Thyroid gland (tissue), 4 donors: Measurements from ENCODE around the gene SPINK9. TPM values are rescaled to one million over a fixed set of nuclear protein-coding genes. Genes with fewer than 3 reads are reported as not detected.

Experiments used
- DNase-seq, 2 donors: peaks; one replicate each; pipeline ENCODE4 v3.0.0-alpha.2; 2019
- H3K27ac ChIP-seq, 3 donors: fragments of 200-600 bp; sonication (generic); 1 replicate in 2 of 3; 2 replicates in 1 of 3; pipeline ENCODE4 v1.5.1; 2016 to 2019; ENCODE audit warnings: mild to moderate bottlenecking in 1 of 3, moderate library complexity in 1 of 3
- H3K27me3 ChIP-seq: fragments of 200-600 bp; sonication (generic); one replicate; pipeline ENCODE4 v1.5.1; 2019
- H3K36me3 ChIP-seq, 2 donors: fragments of 200-600 bp; sonication (generic); one replicate each; pipeline ENCODE4 v1.5.1; 2016 to 2019
- H3K4me1 ChIP-seq, 2 donors: fragments of 200-600 bp; sonication (generic); one replicate each; pipeline ENCODE4 v1.5.1; 2017 to 2019
- H3K4me3 ChIP-seq, 3 donors: fragments of 200-600 bp; sonication (generic); replicated peaks in 1 of 3; 1 replicate in 2 of 3; 2 replicates in 1 of 3; pipeline ENCODE4 v1.5.1; 2016; ENCODE audit warnings: mild to moderate bottlenecking in 1 of 3
- H3K9me3 ChIP-seq: fragments of 200-600 bp; sonication (generic); one replicate; pipeline ENCODE4 v1.5.1; 2017
- CTCF ChIP-seq, 6 experiments: fragments of 200-600 bp in 3 of 6; fragments of 450-650 bp in 3 of 6; sonication (generic) in 3 of 6; IDR thresholded peaks; one replicate each; pipeline ENCODE4 v1.5.1; 2016 to 2019; ENCODE audit warnings: antibody characterized with exemption in 6 of 6, mild to moderate bottlenecking in 2 of 6, inconsistent platforms in 1 of 6, moderate library complexity in 1 of 6
- POLR2A ChIP-seq, 2 donors: fragments of 450-650 bp; IDR thresholded peaks; one replicate each; pipeline ENCODE4 v1.6.1; 2017; ENCODE audit warnings: antibody characterized with exemption in 2 of 2, mild to moderate bottlenecking in 2 of 2, moderate library complexity in 1 of 2
- WGBS, 2 donors: methylation state at CpG; one replicate each; pipeline ENCODE4 v1.1.5; 2017; 5-methylcytosine and 5-hydroxymethylcytosine counted together
- intact Hi-C: fragments of 100-400 bp; cut with DNase I; formaldehyde crosslinking; loops from one replicate; pipeline ENCODE4 v1.15.1; 2023
- total RNA-seq, 4 donors: library from RNA; depleted of rRNA; stranded (reverse); fragments of >200 nt; gene quantifications; one replicate each; pipeline ENCODE4 v1.2.3, GENCODE V29; 2016

SPINK9 gene
- total RNA-seq, 4 donors from 2014 or later: not detected

GRCh38 chr5:148378670-148379069 lies 43.3 kb downstream of the SPINK9 start:
- WGBS, 2 donors: 89 to 94% methylated on average over 3 of the region's 3 CpGs
- no peaks in the 10 kb centered on the region for H3K36me3 ChIP-seq
- no peak for TF ChIP-seq POLR2A (IDR thresholded peaks at IDR 0.05)
- TF ChIP-seq CTCF (IDR thresholded peaks at IDR 0.05): no peak
- no peaks in the 10 kb centered on the region for H3K9me3 ChIP-seq
- intact Hi-C loops: loop anchor here (10.0 kb wide), 1 partner anchor 204 kb away; no protein-coding TSS in a partner anchor
- no peak overlapping the region for H3K27ac ChIP-seq
- no peak for DNase-seq
- H3K27me3 ChIP-seq: no peaks in the 10 kb centered on the region
- no peak overlapping the region for H3K4me3 ChIP-seq
- H3K4me1 ChIP-seq: peaks cover 0 to 6% of the 10 kb centered on the region in 2 donors

- intact Hi-C loops: loop anchor here (10.0 kb wide), 1 partner anchor 205 kb away; no protein-coding TSS in a partner anchor
- DNase-seq: no peak
These were observed 44.0 kb downstream of the SPINK9 start for GRCh38 chr5:148379340-148379739.

DNA sequence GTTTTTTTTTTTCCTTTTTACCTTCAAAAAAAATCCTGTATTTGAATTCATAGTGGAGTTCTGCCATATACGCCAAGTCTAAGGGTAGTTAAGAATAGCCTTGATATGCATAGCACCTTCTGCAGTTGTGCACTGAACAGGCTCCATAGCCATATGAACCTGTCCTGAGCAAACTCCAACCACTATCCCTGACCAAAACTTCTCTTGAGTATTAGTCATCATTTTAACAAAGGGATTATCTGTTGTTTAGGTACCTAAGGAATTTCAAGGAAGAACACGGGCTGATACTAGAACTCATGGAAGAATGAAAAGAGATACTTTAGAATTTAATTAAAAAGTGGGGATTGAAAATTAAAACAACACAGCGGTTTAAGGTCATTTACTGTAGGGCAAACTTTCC lies 46.5 kb downstream of the SPINK9 start:
- Histone ChIP-seq H3K36me3 (no peaks in the 10 kb centered on the region), H3K27ac (no peak overlapping the region), H3K9me3 (no peaks in the 10 kb centered on the region), H3K4me1 (peaks cover 17 to 18% of the 10 kb centered on the region in 2 donors), H3K27me3 (no peaks in the 10 kb centered on the region), H3K4me3 (no peak overlapping the region)
- DNase-seq: no peak
- intact Hi-C loops: no loop called here
- WGBS, 2 donors: 96 to 98% methylated on average over 3 of the region's 3 CpGs
- TF ChIP-seq CTCF (IDR thresholded peaks at IDR 0.05) (no peak), POLR2A (IDR thresholded peaks at IDR 0.05) (no peak)

More at GRCh38 chr5:148379340-148379739, 44.0 kb downstream of the SPINK9 start:
- H3K4me1 ChIP-seq: peaks cover 0 to 7% of the 10 kb centered on the region in 2 donors
- H3K9me3 ChIP-seq: no peaks in the 10 kb centered on the region
- H3K27ac ChIP-seq: no peak overlapping the region
- TF ChIP-seq POLR2A (IDR thresholded peaks at IDR 0.05) (no peak), CTCF (IDR thresholded peaks at IDR 0.05) (no peak)
- no peaks in the 10 kb centered on the region for H3K36me3 ChIP-seq
- H3K27me3 ChIP-seq: no peaks in the 10 kb centered on the region
- H3K4me3 ChIP-seq: no peak overlapping the region

GRCh38 chr5:148382961-148383360 lies 47.6 kb downstream of the SPINK9 start:
- intact Hi-C loops: no loop called here
- DNase-seq: no peak
- WGBS, 2 donors: 48 to 59% methylated on average over 4 of the region's 4 CpGs
- H3K36me3 ChIP-seq: no peaks in the 10 kb centered on the region
- peaks cover 17 to 18% of the 10 kb centered on the region in 2 donors for H3K4me1 ChIP-seq
- TF ChIP-seq CTCF (IDR thresholded peaks at IDR 0.05): no peak
- TF ChIP-seq POLR2A (IDR thresholded peaks at IDR 0.05): no peak
- H3K9me3 ChIP-seq: no peaks in the 10 kb centered on the region
- H3K27ac ChIP-seq: peak overlapping the region in 1 of 3 donors; percentile 80
- no peaks in the 10 kb centered on the region for H3K27me3 ChIP-seq
- peak overlapping the region in 2 of 3 donors; percentile 54 to 77 for H3K4me3 ChIP-seq

DNA sequence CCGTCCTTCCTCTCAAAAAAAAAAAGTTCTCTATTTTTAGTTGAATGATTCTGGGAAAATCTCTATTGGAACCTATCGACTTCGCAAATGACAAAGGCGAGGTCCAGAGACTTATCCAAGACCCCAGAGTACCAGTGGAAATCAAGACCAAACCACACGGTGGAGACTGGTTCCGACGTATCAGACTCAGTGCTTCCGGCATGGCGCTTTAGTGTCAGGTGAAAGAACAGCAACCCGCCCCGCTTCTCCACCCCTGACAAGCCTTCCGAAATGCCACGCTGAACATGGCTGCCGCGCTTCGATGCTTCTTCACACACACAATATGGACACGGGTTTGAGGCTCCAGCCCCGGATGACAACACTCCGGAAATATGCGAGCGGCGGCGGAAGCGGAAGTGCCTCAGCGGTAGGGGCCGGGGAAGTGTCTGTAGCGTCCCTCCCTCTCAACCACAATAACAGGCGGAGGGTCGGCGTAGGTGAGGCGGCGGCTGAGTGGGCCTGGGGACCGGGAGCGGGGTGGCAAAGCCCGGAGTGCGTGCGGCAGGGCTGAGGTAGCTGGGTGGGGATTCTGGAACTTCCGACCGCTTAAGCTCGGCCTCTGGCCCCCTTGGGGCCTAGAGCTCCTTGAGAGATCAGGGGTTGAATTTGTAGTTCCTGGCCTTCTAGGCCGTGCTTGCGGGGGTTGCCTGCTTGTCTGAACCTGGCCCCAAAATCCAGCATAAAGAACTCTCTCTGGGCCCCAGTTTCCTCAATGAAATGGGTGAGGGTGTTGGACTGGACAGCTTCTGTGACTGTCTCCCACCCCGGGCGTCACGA lies 48.4 kb downstream of the SPINK9 start, which contains the start of gene FBXO38:
TSS of gene FBXO38 (plus strand) at position 395 of the 816 bp plus-strand sequence. CDS start 10,819 bp downstream, outside the sequence.
- Histone ChIP-seq H3K9me3 (no peaks in the 10 kb centered on the region), H3K36me3 (no peaks in the 10 kb centered on the region), H3K4me3 (peak within 1 kb of the TSS; percentile 17 to 77 (median 54)), H3K27me3 (no peaks in the 10 kb centered on the region), H3K4me1 (peaks cover 17 to 18% of the 10 kb centered on the region in 2 donors), H3K27ac (peak within 1 kb of the TSS; percentile 65 to 81 (median 80))
- peak; percentile 97 to 98 for DNase-seq
- WGBS, 2 donors: 0% methylated on average over 19 to 43 of the region's 45 CpGs
- intact Hi-C loops: no loop called here
- TF ChIP-seq POLR2A (IDR thresholded peaks at IDR 0.05) (peak in 1 of 2 donors; percentile 88), CTCF (IDR thresholded peaks at IDR 0.05) (peak in 4 of 6 experiments; percentile 5 to 38 (median 15))
